ENCODE results near the gene TEX22.

DNA sequence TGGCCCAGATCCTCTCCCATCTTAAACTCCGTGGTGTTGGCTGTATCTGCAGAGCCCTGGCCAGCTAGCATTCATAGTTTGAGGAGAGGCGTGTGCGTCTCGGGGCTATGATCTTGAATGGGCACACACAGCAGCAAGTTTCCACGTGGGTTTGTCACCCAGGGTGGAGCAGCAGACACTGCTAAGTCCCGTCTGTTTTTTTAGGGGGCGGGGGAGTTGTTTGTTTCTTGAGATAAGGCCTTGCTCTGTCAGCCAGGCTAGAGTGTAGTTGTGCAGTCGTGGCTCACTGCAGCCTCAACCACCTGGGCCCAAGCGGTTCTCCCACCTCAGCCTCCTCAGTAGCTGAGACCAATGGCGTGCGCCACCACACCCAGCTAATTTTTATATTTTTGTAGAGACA lies 20.1 kb upstream of the TEX22 start:
- TF ChIP-seq, protein P1, sequence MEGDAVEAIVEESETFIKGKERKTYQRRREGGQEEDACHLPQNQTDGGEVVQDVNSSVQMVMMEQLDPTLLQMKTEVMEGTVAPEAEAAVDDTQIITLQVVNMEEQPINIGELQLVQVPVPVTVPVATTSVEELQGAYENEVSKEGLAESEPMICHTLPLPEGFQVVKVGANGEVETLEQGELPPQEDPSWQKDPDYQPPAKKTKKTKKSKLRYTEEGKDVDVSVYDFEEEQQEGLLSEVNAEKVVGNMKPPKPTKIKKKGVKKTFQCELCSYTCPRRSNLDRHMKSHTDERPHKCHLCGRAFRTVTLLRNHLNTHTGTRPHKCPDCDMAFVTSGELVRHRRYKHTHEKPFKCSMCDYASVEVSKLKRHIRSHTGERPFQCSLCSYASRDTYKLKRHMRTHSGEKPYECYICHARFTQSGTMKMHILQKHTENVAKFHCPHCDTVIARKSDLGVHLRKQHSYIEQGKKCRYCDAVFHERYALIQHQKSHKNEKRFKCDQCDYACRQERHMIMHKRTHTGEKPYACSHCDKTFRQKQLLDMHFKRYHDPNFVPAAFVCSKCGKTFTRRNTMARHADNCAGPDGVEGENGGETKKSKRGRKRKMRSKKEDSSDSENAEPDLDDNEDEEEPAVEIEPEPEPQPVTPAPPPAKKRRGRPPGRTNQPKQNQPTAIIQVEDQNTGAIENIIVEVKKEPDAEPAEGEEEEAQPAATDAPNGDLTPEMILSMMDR (IDR thresholded peaks at IDR 0.05; ENCODE audit: low read length): no peak
- no peak for TF ChIP-seq EZH2 (optimal IDR thresholded peaks at IDR 0.05; ENCODE audit: low read depth, low read length)

Data from MM.1S (cell line).